Measurements from ENCODE around the gene ZMYM4. TPM values are rescaled to one million over a fixed set of nuclear protein-coding genes. Genes with fewer than 3 reads are reported as not detected.

ZMYM4 gene
- polyA plus RNA-seq, 3 donors = 12.3 to 31.8 (median 26.0) TPM

GRCh38 chr1:35369922-35370671 lies 101.6 kb downstream of the ZMYM4 start:
- Histone ChIP-seq H3K4me1 (ENCODE audit: control insufficient read depth in 1 of 2, insufficient read depth in 2 of 2, low read length in 2 of 2) (peaks cover 4 to 16% of the 10 kb centered on the region in 2 donors), H3K27me3 (ENCODE audit: control insufficient read depth in 2 of 2, insufficient read depth in 2 of 2, low read length in 2 of 2) (no peaks in the 10 kb centered on the region), H3K27ac (ENCODE audit: low read depth in 1 of 2, low read length in 2 of 2) (peak overlapping the region in 1 of 2 donors; percentile 59), H4K20me1 (ENCODE audit: insufficient read depth, low read length) (no peaks in the 10 kb centered on the region), H3K79me2 (ENCODE audit: insufficient read depth, low read length) (peaks cover 11% of the 10 kb centered on the region), H3K4me2 (replicated peaks; ENCODE audit: extremely low read depth, low read length, poor library complexity, severe bottlenecking) (no peak overlapping the region), H3K36me3 (replicated peaks in 1 of 2; ENCODE audit: control insufficient read depth in 1 of 2, insufficient read depth in 2 of 2, low read length in 2 of 2) (peaks cover under 1 to 3% of the 10 kb centered on the region in 2 donors), H3K9me3 (replicated peaks in 1 of 2; ENCODE audit: control insufficient read depth in 1 of 2, insufficient read depth in 1 of 2, low read length in 2 of 2) (no peaks in the 10 kb centered on the region), H2AFZ (ENCODE audit: insufficient read depth, low read depth, low read length, poor library complexity, severe bottlenecking) (no peak overlapping the region), H3K4me3 (replicated peaks in 1 of 3; ENCODE audit: low read depth in 2 of 3, low read length in 3 of 3) (no peak overlapping the region), H3K9ac (ENCODE audit: insufficient read depth, low read length, poor library complexity, severe bottlenecking) (no peak overlapping the region)
- H3K4me1 Mint-ChIP-seq = peaks cover 16% of the 10 kb centered on the region
- 0% methylated on average over 1 of the region's 4 CpGs for WGBS (ENCODE audit: insufficient coverage)
- no peaks in the 10 kb centered on the region for H3K9me3 Mint-ChIP-seq
- intact Hi-C loops (cut with micrococcal nuclease) = no loop called here
- peak overlapping the region in 5 of 7 donors; percentile 7 to 88 (median 70) for H3K27ac Mint-ChIP-seq
- H3K27me3 Mint-ChIP-seq (ENCODE audit: low read depth in 3 of 3) = no peaks in the 10 kb centered on the region
- peaks cover 12 to 42% of the 10 kb centered on the region in 2 donors for H3K36me3 Mint-ChIP-seq
- H3K4me3 Mint-ChIP-seq = peak overlapping the region in 1 of 2 donors; percentile 43
- TF ChIP-seq CTCF (IDR thresholded peaks at IDR 0.05) = no peak
- no peak for DNase-seq

GRCh38 chr1:35371506-35371905 lies 103.0 kb downstream of the ZMYM4 start:
- Histone ChIP-seq H3K79me2 (ENCODE audit: insufficient read depth, low read length) (peaks cover 9% of the 10 kb centered on the region), H3K36me3 (replicated peaks in 1 of 2; ENCODE audit: control insufficient read depth in 1 of 2, insufficient read depth in 2 of 2, low read length in 2 of 2) (peaks cover 3 to 15% of the 10 kb centered on the region in 2 donors), H3K4me1 (ENCODE audit: control insufficient read depth in 1 of 2, insufficient read depth in 2 of 2, low read length in 2 of 2) (peaks cover 4 to 10% of the 10 kb centered on the region in 2 donors), H3K27ac (ENCODE audit: low read depth in 1 of 2, low read length in 2 of 2) (no peak overlapping the region), H3K9me3 (replicated peaks in 1 of 2; ENCODE audit: control insufficient read depth in 1 of 2, insufficient read depth in 1 of 2, low read length in 2 of 2) (no peaks in the 10 kb centered on the region), H3K9ac (ENCODE audit: insufficient read depth, low read length, poor library complexity, severe bottlenecking) (no peak overlapping the region), H3K4me3 (replicated peaks in 1 of 3; ENCODE audit: low read depth in 2 of 3, low read length in 3 of 3) (no peak overlapping the region), H3K4me2 (replicated peaks; ENCODE audit: extremely low read depth, low read length, poor library complexity, severe bottlenecking) (no peak overlapping the region), H4K20me1 (ENCODE audit: insufficient read depth, low read length) (no peaks in the 10 kb centered on the region), H2AFZ (ENCODE audit: insufficient read depth, low read depth, low read length, poor library complexity, severe bottlenecking) (no peak overlapping the region), H3K27me3 (ENCODE audit: control insufficient read depth in 2 of 2, insufficient read depth in 2 of 2, low read length in 2 of 2) (no peaks in the 10 kb centered on the region)
- no peaks in the 10 kb centered on the region for H3K27me3 Mint-ChIP-seq (ENCODE audit: low read depth in 3 of 3)
- H3K9me3 Mint-ChIP-seq = no peaks in the 10 kb centered on the region
- TF ChIP-seq CTCF (IDR thresholded peaks at IDR 0.05) = no peak
- H3K4me3 Mint-ChIP-seq = no peak overlapping the region
- H3K36me3 Mint-ChIP-seq = peaks cover 22 to 51% of the 10 kb centered on the region in 2 donors
- DNase-seq = no peak
- H3K4me1 Mint-ChIP-seq = peaks cover 13% of the 10 kb centered on the region
- H3K27ac Mint-ChIP-seq = peak overlapping the region in 1 of 7 donors; percentile 38
- intact Hi-C loops (cut with micrococcal nuclease) = no loop called here
- no CpG with 5 or more reads among the region's 4 CpGs for WGBS (ENCODE audit: insufficient coverage)

All from CD14-positive monocyte (primary cell).